Vagina (tissue), 2 donors: ENCODE results near the gene RNF223.

Experiments
- CTCF ChIP-seq, 3 experiments: fragments of 450-650 bp in 2 of 3; fragments of 200-600 bp in 1 of 3; sonication (generic) in 1 of 3; IDR thresholded peaks; one replicate each; pipeline ENCODE4 v1.5.1; 2017 to 2019; ENCODE audit warnings: antibody characterized with exemption in 3 of 3, mild to moderate bottlenecking in 2 of 3, moderate library complexity in 2 of 3
- POLR2A ChIP-seq, 2 donors: fragments of 450-650 bp; IDR thresholded peaks; one replicate each; pipeline ENCODE4 v1.6.1; 2017; ENCODE audit warnings: antibody characterized with exemption in 2 of 2, mild to moderate bottlenecking in 2 of 2, moderate library complexity in 2 of 2
- POLR2AphosphoS5 ChIP-seq, 2 donors: sonication (generic); formaldehyde crosslinking; IDR thresholded peaks; one replicate each; pipeline ENCODE4 v1.9.0; 2017; ENCODE audit warnings: antibody characterized with exemption in 2 of 2, mild to moderate bottlenecking in 2 of 2, low read depth in 1 of 2; ENCODE audit not compliant: insufficient read depth in 1 of 2

DNA sequence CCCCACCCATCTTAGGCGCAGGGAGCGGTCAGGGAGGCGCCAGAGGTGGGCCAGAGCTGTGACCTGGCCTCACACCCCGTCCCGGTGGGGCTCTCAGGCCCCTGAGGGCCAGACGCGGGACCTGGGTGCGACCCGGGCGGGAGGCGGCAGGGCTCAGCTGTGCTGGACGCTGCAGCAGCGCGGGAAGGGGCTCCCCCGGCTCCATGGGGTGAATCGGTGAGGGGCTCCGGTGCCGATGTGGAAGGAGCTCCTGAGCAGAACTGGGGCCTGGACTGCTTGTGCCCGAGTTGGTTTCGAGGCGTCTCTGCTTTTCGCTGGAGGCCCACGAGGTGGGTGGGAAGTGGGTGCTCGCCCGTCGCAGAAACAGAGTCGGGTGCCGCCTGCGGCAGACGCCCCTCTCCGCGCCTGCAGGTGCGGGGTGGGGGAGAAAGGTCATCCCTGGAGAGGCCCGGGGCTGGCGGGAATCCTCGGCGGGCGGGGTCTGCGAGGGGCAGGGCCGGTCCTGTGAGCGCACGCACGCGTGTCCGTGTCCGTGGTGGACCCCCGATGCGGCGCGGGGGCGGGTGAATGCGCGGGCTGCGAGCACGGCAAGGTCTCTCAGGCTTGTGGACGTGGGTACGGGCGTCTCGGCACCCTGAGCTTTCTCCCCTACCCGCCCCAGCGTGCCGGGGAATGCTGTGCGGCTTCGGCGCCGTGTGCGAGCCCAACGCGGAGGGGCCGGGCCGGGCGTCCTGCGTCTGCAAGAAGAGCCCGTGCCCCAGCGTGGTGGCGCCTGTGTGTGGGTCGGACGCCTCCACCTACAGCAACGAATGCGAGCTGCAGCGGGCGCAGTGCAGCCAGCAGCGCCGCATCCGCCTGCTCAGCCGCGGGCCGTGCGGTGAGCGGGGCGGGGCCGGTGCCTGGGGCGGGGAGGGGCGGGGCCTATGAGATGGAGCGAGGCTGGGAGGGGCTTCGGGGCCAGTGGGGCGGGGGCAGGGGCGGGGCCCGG lies 33.8 kb downstream of the RNF223 start:
- TF ChIP-seq POLR2A (IDR thresholded peaks at IDR 0.05) (no peak), CTCF (IDR thresholded peaks at IDR 0.05) (peak in 1 of 3 experiments; percentile 17), POLR2AphosphoS5 (IDR thresholded peaks at IDR 0.05; ENCODE audit: insufficient read depth in 1 of 2, low read depth in 1 of 2) (peak in 1 of 2 donors; percentile 39)
